Measurements from ENCODE around the gene SC5D. TPM values are rescaled to one million over a fixed set of nuclear protein-coding genes. Genes with fewer than 3 reads are reported as not detected.

Gene SC5D
- total RNA-seq, 1 donor from 2014 or later, result 40.4 TPM

DNA sequence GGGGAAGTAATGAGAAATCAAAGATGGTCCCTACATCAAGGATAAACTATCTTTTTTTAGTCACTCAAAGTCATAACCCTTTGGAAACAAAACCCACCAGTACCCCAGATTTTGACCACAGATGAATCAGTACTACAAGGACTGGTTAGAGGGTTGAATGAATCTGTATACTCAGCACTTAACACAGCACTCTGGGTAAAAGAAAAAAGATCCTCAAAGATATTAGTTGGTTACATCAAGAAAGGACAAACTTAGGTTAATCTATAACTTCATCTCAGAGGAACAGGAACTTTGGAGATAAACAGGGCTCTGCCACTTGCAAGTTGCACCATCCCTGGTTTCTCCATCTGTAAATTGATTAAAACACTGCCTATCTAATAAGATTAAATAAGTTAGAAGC lies 18.8 kb downstream of the SC5D start:
- ChIA-PET POLR2A (interaction anchor here (0.5 kb wide), 1 partner anchor 60 kb away, joined by 3 read pairs; no protein-coding TSS in a partner anchor), CTCF (no interaction called here)
- Mint-ChIP-seq H3K36me3 (ENCODE audit: low read depth) (peaks cover 34% of the 10 kb centered on the region), H3K27me3 (no peaks in the 10 kb centered on the region), H3K4me1 (peaks cover 45% of the 10 kb centered on the region), H3K27ac (no peak overlapping the region), H3K4me3 (no peak overlapping the region), H3K9me3 (no peaks in the 10 kb centered on the region)
- intact Hi-C loops (cut with micrococcal nuclease), result no loop called here
- TF ChIP-seq CTCF (IDR thresholded peaks at IDR 0.05), result no peak
- DNase-seq, result no peak
- ATAC-seq (ENCODE audit: low read depth), result no peak

GRCh38 chr11:121312483-121312882 lies 19.9 kb downstream of the SC5D start:
- no peak for TF ChIP-seq CTCF (IDR thresholded peaks at IDR 0.05)
- H3K4me3 Mint-ChIP-seq, result no peak overlapping the region
- no peaks in the 10 kb centered on the region for H3K9me3 Mint-ChIP-seq
- DNase-seq (no peak), ATAC-seq (ENCODE audit: low read depth) (peak; percentile 62)
- peaks cover 45% of the 10 kb centered on the region for H3K4me1 Mint-ChIP-seq
- ChIA-PET CTCF (no interaction called here), POLR2A (no interaction called here)
- H3K27me3 Mint-ChIP-seq, result no peaks in the 10 kb centered on the region
- peaks cover 23% of the 10 kb centered on the region for H3K36me3 Mint-ChIP-seq (ENCODE audit: low read depth)
- no peak overlapping the region for H3K27ac Mint-ChIP-seq
- intact Hi-C loops (cut with micrococcal nuclease), result no loop called here

GRCh38 chr11:121318848-121319834 lies 26.6 kb downstream of the SC5D start:
- intact Hi-C loops (cut with micrococcal nuclease), result loop anchor here (1.0 to 2.0 kb wide), 4 partner anchors 60 to 272 kb away; no protein-coding TSS in a partner anchor
- TF ChIP-seq CTCF (IDR thresholded peaks at IDR 0.05), result peak; percentile 61
- ATAC-seq (ENCODE audit: low read depth), result peak; percentile 87
- ChIA-PET CTCF (interaction anchor here (0.7 to 7.2 kb wide), 9 partner anchors 10 to 1186 kb away, joined by 3 to 71 read pairs (median 3); no protein-coding TSS in a partner anchor), POLR2A (interaction anchor here (1.0 to 1.7 kb wide), 2 partner anchors 133 to 272 kb away, joined by 6 to 12 read pairs; partner anchors contain the start of genes SORL1 and SORL1-AS1)
- DNase-seq, result no peak
- Mint-ChIP-seq H3K36me3 (ENCODE audit: low read depth) (no peaks in the 10 kb centered on the region), H3K9me3 (no peaks in the 10 kb centered on the region), H3K4me1 (peaks cover 17% of the 10 kb centered on the region), H3K27me3 (peaks cover 2% of the 10 kb centered on the region), H3K4me3 (no peak overlapping the region), H3K27ac (no peak overlapping the region)

GRCh38 chr11:121321614-121322243 lies 29.2 kb downstream of the SC5D start:
- Mint-ChIP-seq H3K27me3 (peaks cover 2% of the 10 kb centered on the region), H3K36me3 (ENCODE audit: low read depth) (no peaks in the 10 kb centered on the region), H3K27ac (peak overlapping the region; percentile 51), H3K4me1 (peaks cover 17% of the 10 kb centered on the region), H3K9me3 (no peaks in the 10 kb centered on the region), H3K4me3 (no peak overlapping the region)
- DNase-seq (no peak), ATAC-seq (ENCODE audit: low read depth) (peak; percentile 72)
- POLR2A ChIA-PET, result interaction anchor here (0.8 to 1.3 kb wide), 6 partner anchors 46 to 271 kb away, joined by 3 to 9 read pairs (median 4); partner anchors contain the start of genes SORL1 and SORL1-AS1
- CTCF ChIA-PET, result interaction anchor here (0.6 to 2.8 kb wide), 18 partner anchors 12 to 270 kb away, joined by 3 to 41 read pairs (median 3); partner anchors contain the start of genes SORL1 and SORL1-AS1
- intact Hi-C loops (cut with micrococcal nuclease), result loop anchor here (1.0 to 5.0 kb wide), 3 partner anchors 131 to 213 kb away; partner anchors contain the start of genes SORL1 and SORL1-AS1
- no peak for TF ChIP-seq CTCF (IDR thresholded peaks at IDR 0.05)
